Natural killer cell treated with Interleukin-12 subunit alpha and Interleukin-12 subunit beta and Interleukin-15 and Interleukin-18, amount 100 ng/mL, for 72 hours (primary cell): ENCODE data around the gene UGT1A5. TPM values are rescaled to one million over a fixed set of nuclear protein-coding genes. Genes with fewer than 3 reads are reported as not detected.

Experiments used
- ATAC-seq, 2 donors: fragments of 150-1000 bp; cut with Tn5 transposase in 1 of 2; sonication (Bioruptor Pico), chemical (Tn5 transposase) in 1 of 2; 2 replicates each; pipeline ENCODE4 v1.10.0; 2021
- DNase-seq: peaks from one replicate; pipeline ENCODE4 v3.0.0; 2022; ENCODE audit warnings: low spot score
- H3K27ac Mint-ChIP-seq, 2 donors: 1 replicate in 1 of 2; 2 replicates in 1 of 2; pipeline ENCODE4 v1.8.0; 2022; ENCODE audit warnings: mixed read lengths in 2 of 2, mild to moderate bottlenecking in 1 of 2, moderate library complexity in 1 of 2
- H3K27me3 Mint-ChIP-seq, 2 donors: 1 replicate in 1 of 2; 2 replicates in 1 of 2; pipeline ENCODE4 v1.8.0; 2022; ENCODE audit warnings: mixed read lengths in 2 of 2
- H3K36me3 Mint-ChIP-seq: one replicate; pipeline ENCODE4 v1.8.0; 2022; ENCODE audit warnings: mixed read lengths
- H3K4me1 Mint-ChIP-seq, 2 donors: 1 replicate in 1 of 2; 2 replicates in 1 of 2; pipeline ENCODE4 v1.8.0; 2022; ENCODE audit warnings: low read depth in 2 of 2, mixed read lengths in 2 of 2, mild to moderate bottlenecking in 1 of 2
- H3K4me3 Mint-ChIP-seq: one replicate; pipeline ENCODE4 v1.8.0; 2022; ENCODE audit warnings: mixed read lengths
- H3K9me3 Mint-ChIP-seq: 2 replicates; pipeline ENCODE4 v1.8.0; 2022; ENCODE audit warnings: mixed read lengths
- total RNA-seq, 2 donors: library from RNA; stranded (reverse); gene quantifications; one replicate each; pipeline ENCODE4 v1.2.3, GENCODE V29; 2022

UGT1A5 gene
- not detected for total RNA-seq

- Mint-ChIP-seq H3K36me3 (no peaks in the 10 kb centered on the region), H3K27ac (peak within 1 kb of the TSS; percentile 7 to 40), H3K4me1 (peaks cover 5 to 8% of the 10 kb centered on the region in 2 donors), H3K4me3 (no peak within 1 kb of the TSS), H3K27me3 (peaks cover 25 to 42% of the 10 kb centered on the region in 2 donors), H3K9me3 (no peaks in the 10 kb centered on the region)
- DNase-seq: no peak
- no peak for ATAC-seq
Observed at GRCh38 chr2:233712611-233713261, at the start of gene UGT1A5. TSS of gene UGT1A5 (plus strand) at chr2:233712907. CDS start at chr2:233712992, 85 bp downstream.

GRCh38 chr2:233663911-233664310, 48.8 kb upstream of the UGT1A5 start:
- no peaks in the 10 kb centered on the region for H3K36me3 Mint-ChIP-seq
- no peak overlapping the region for H3K4me3 Mint-ChIP-seq
- ATAC-seq (no peak), DNase-seq (no peak)
- peaks cover 23 to 51% of the 10 kb centered on the region in 2 donors for H3K27me3 Mint-ChIP-seq
- H3K4me1 Mint-ChIP-seq: no peaks in the 10 kb centered on the region
- no peak overlapping the region for H3K27ac Mint-ChIP-seq
- no peaks in the 10 kb centered on the region for H3K9me3 Mint-ChIP-seq

GRCh38 chr2:233668605-233669260, 44.0 kb upstream of the UGT1A5 start:
- Mint-ChIP-seq H3K4me1 (no peaks in the 10 kb centered on the region), H3K36me3 (no peaks in the 10 kb centered on the region), H3K4me3 (no peak overlapping the region), H3K9me3 (no peaks in the 10 kb centered on the region), H3K27me3 (peaks cover 8 to 52% of the 10 kb centered on the region in 2 donors), H3K27ac (no peak overlapping the region)
- DNase-seq: no peak
- ATAC-seq: no peak

- H3K9me3 Mint-ChIP-seq: no peaks in the 10 kb centered on the region
- H3K4me1 Mint-ChIP-seq: no peaks in the 10 kb centered on the region
- no peak within 1 kb of the TSS for H3K4me3 Mint-ChIP-seq
- DNase-seq (no peak), ATAC-seq (no peak)
- H3K27ac Mint-ChIP-seq: no peak within 1 kb of the TSS
- no peaks in the 10 kb centered on the region for H3K36me3 Mint-ChIP-seq
- peaks cover 13 to 44% of the 10 kb centered on the region in 2 donors for H3K27me3 Mint-ChIP-seq
Observed at GRCh38 chr2:233671290-233672161, 41.2 kb upstream of the UGT1A5 start, which contains the start of gene UGT1A9. TSS of gene UGT1A9 (plus strand) at chr2:233671898. CDS start at chr2:233671935, 37 bp downstream.

- Mint-ChIP-seq H3K27me3 (peaks cover 22 to 53% of the 10 kb centered on the region in 2 donors), H3K4me3 (no peak overlapping the region), H3K27ac (no peak overlapping the region)
Observed at GRCh38 chr2:233672886-233673285, 39.8 kb upstream of the UGT1A5 start.

GRCh38 chr2:233673896-233674295, 38.8 kb upstream of the UGT1A5 start:
- no peak overlapping the region for H3K27ac Mint-ChIP-seq
- H3K36me3 Mint-ChIP-seq: no peaks in the 10 kb centered on the region
- no peaks in the 10 kb centered on the region for H3K4me1 Mint-ChIP-seq
- no peak for ATAC-seq
- peaks cover 24 to 55% of the 10 kb centered on the region in 2 donors for H3K27me3 Mint-ChIP-seq
- no peak for DNase-seq
- no peak overlapping the region for H3K4me3 Mint-ChIP-seq
- no peaks in the 10 kb centered on the region for H3K9me3 Mint-ChIP-seq

More at GRCh38 chr2:233672886-233673285, 39.8 kb upstream of the UGT1A5 start:
- Mint-ChIP-seq H3K4me1 (no peaks in the 10 kb centered on the region), H3K36me3 (no peaks in the 10 kb centered on the region), H3K9me3 (no peaks in the 10 kb centered on the region)
- no peak for ATAC-seq
- DNase-seq: no peak

GRCh38 chr2:233674314-233674713, 38.4 kb upstream of the UGT1A5 start:
- Mint-ChIP-seq H3K36me3 (no peaks in the 10 kb centered on the region), H3K9me3 (no peaks in the 10 kb centered on the region), H3K4me1 (no peaks in the 10 kb centered on the region), H3K27ac (no peak overlapping the region), H3K27me3 (peaks cover 24 to 55% of the 10 kb centered on the region in 2 donors), H3K4me3 (no peak overlapping the region)
- ATAC-seq (no peak), DNase-seq (no peak)

GRCh38 chr2:233674995-233675394, 37.7 kb upstream of the UGT1A5 start:
- no peaks in the 10 kb centered on the region for H3K9me3 Mint-ChIP-seq
- no peak overlapping the region for H3K4me3 Mint-ChIP-seq
- H3K27ac Mint-ChIP-seq: no peak overlapping the region
- DNase-seq (no peak), ATAC-seq (no peak)
- H3K4me1 Mint-ChIP-seq: no peaks in the 10 kb centered on the region
- H3K27me3 Mint-ChIP-seq: peaks cover 28 to 56% of the 10 kb centered on the region in 2 donors
- no peaks in the 10 kb centered on the region for H3K36me3 Mint-ChIP-seq

GRCh38 chr2:233676046-233676445, 36.7 kb upstream of the UGT1A5 start:
- no peak for DNase-seq
- Mint-ChIP-seq H3K9me3 (no peaks in the 10 kb centered on the region), H3K4me1 (no peaks in the 10 kb centered on the region), H3K4me3 (no peak overlapping the region), H3K27ac (no peak overlapping the region), H3K36me3 (no peaks in the 10 kb centered on the region), H3K27me3 (peaks cover 27 to 48% of the 10 kb centered on the region in 2 donors)
- no peak for ATAC-seq

- H3K27ac Mint-ChIP-seq: no peak overlapping the region
- peaks cover 32 to 43% of the 10 kb centered on the region in 2 donors for H3K27me3 Mint-ChIP-seq
- no peaks in the 10 kb centered on the region for H3K36me3 Mint-ChIP-seq
- ATAC-seq (no peak), DNase-seq (no peak)
- H3K4me1 Mint-ChIP-seq: no peaks in the 10 kb centered on the region
- H3K4me3 Mint-ChIP-seq: no peak overlapping the region
- no peaks in the 10 kb centered on the region for H3K9me3 Mint-ChIP-seq
Observed at GRCh38 chr2:233679196-233679595, 33.5 kb upstream of the UGT1A5 start.

- no peak for ATAC-seq
- Mint-ChIP-seq H3K27ac (no peak overlapping the region), H3K36me3 (no peaks in the 10 kb centered on the region), H3K4me3 (no peak overlapping the region), H3K9me3 (no peaks in the 10 kb centered on the region), H3K27me3 (peaks cover 32 to 43% of the 10 kb centered on the region in 2 donors), H3K4me1 (no peaks in the 10 kb centered on the region)
- no peak for DNase-seq
Observed at GRCh38 chr2:233680361-233681045, 32.2 kb upstream of the UGT1A5 start.

- Mint-ChIP-seq H3K4me3 (no peak within 1 kb of the TSS), H3K27ac (no peak within 1 kb of the TSS), H3K4me1 (no peaks in the 10 kb centered on the region), H3K27me3 (peaks cover 29 to 41% of the 10 kb centered on the region in 2 donors), H3K9me3 (no peaks in the 10 kb centered on the region), H3K36me3 (no peaks in the 10 kb centered on the region)
- ATAC-seq (no peak), DNase-seq (no peak)
Observed at GRCh38 chr2:233681521-233682099, 31.1 kb upstream of the UGT1A5 start, which contains the start of gene UGT1A7. TSS of gene UGT1A7 (plus strand) at chr2:233681901. CDS start at chr2:233681938, 37 bp downstream.

GRCh38 chr2:233684640-233685039, 28.1 kb upstream of the UGT1A5 start:
- Mint-ChIP-seq H3K9me3 (no peaks in the 10 kb centered on the region), H3K4me3 (no peak overlapping the region), H3K36me3 (no peaks in the 10 kb centered on the region), H3K4me1 (no peaks in the 10 kb centered on the region), H3K27me3 (peaks cover 27 to 38% of the 10 kb centered on the region in 2 donors), H3K27ac (no peak overlapping the region)
- no peak for DNase-seq
- ATAC-seq: no peak
